Esophagus muscularis mucosa (tissue), 4 donors: Measurements from ENCODE around the gene CHST15. TPM values are rescaled to one million over a fixed set of nuclear protein-coding genes. Genes with fewer than 3 reads are reported as not detected.
"Not testable (repeated sequence)": the region's sequence is repeated elsewhere in the genome, so short reads cannot be mapped to it uniquely, and the experiment has no call there.

Experiments
- DNase-seq: peaks from one replicate; pipeline ENCODE4 v3.0.0-alpha.2; 2017; ENCODE audit errors: extremely low spot score
- H3K27ac ChIP-seq, 4 donors: fragments of 200-600 bp; sonication (generic); replicated peaks in 1 of 4; 1 replicate in 3 of 4; 2 replicates in 1 of 4; pipeline ENCODE4 v1.5.1; 2016 to 2019; ENCODE audit warnings: mild to moderate bottlenecking in 1 of 4
- H3K27me3 ChIP-seq, 4 donors: fragments of 200-600 bp; sonication (generic); one replicate each; pipeline versions ENCODE4 v1.5.1 to v1.6.0; 2016 to 2019
- H3K36me3 ChIP-seq, 4 donors: fragments of 200-600 bp; sonication (generic); one replicate each; pipeline ENCODE4 v1.5.1; 2016 to 2019
- H3K4me1 ChIP-seq, 4 donors: fragments of 200-600 bp; sonication (generic); one replicate each; pipeline ENCODE4 v1.5.1; 2016 to 2019
- H3K4me3 ChIP-seq, 4 donors: fragments of 200-600 bp; sonication (generic); 1 replicate in 2 of 4; 2 replicates in 2 of 4; pipeline ENCODE4 v1.5.1; 2016 to 2019; ENCODE audit warnings: mild to moderate bottlenecking in 4 of 4, moderate library complexity in 1 of 4
- H3K9me3 ChIP-seq, 4 donors: fragments of 200-600 bp; sonication (generic); 1 replicate in 3 of 4; 2 replicates in 1 of 4; pipeline ENCODE4 v1.5.1; 2016 to 2019
- CTCF ChIP-seq, 3 experiments: fragments of 200-600 bp in 2 of 3; fragments of 450-650 bp in 1 of 3; sonication (generic) in 2 of 3; IDR thresholded peaks; one replicate each; pipeline ENCODE4 v1.5.1; 2017 to 2019; ENCODE audit warnings: antibody characterized with exemption in 3 of 3, mild to moderate bottlenecking in 2 of 3, moderate library complexity in 1 of 3
- EP300 ChIP-seq: sonication (generic); formaldehyde crosslinking; IDR thresholded peaks from one replicate; pipeline ENCODE4 v1.6.1; 2017; ENCODE audit warnings: antibody characterized with exemption
- POLR2A ChIP-seq: fragments of 450-650 bp; IDR thresholded peaks from one replicate; pipeline ENCODE4 v1.6.1; 2017; ENCODE audit warnings: antibody characterized with exemption, moderate library complexity, mild to moderate bottlenecking, low read depth
- POLR2AphosphoS5 ChIP-seq, 2 donors: sonication (generic); formaldehyde crosslinking; IDR thresholded peaks; one replicate each; pipeline ENCODE4 v1.6.1; 2017; ENCODE audit warnings: antibody characterized with exemption in 2 of 2
- WGBS: methylation state at CpG from one replicate; pipeline ENCODE4 v1.1.5; 2018; 5-methylcytosine and 5-hydroxymethylcytosine counted together
- intact Hi-C: fragments of 100-400 bp; cut with DNase I; formaldehyde crosslinking; loops from one replicate; pipeline ENCODE4 v1.15.1; 2023
- total RNA-seq, 4 donors: library from RNA; depleted of rRNA; stranded (reverse); fragments of >200 nt; gene quantifications; one replicate each; pipeline versions ENCODE4 v1.1.0 to v1.2.1, GENCODE V29; 2016

CHST15 gene
- total RNA-seq, 4 donors from 2014 or later = 48.2 to 76.1 (median 62.5) TPM

DNA sequence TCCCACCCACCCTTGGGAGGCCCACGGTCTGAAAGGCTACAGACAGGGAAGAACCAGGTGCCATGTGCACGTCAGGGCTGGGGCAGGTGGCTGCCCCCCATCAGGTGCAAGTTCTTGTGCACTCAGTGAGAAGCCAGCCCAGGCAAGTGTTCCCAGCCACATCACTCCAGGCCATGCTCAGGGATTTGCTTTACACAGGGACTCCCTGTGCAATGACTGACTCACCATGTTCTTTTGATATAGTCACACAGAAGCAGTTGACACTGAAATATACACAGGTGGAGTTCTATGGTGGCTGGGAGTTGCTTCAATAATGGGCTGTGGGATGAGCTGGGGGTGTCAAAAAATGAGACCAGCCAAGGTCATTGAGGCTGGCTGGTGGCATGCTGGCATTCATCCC, 8.0 kb upstream of the CHST15 start:
- 94% methylated on average over 2 of the region's 2 CpGs for WGBS
- TF ChIP-seq CTCF (IDR thresholded peaks at IDR 0.05) = no peak
- no peak for TF ChIP-seq POLR2A
- TF ChIP-seq POLR2AphosphoS5 (IDR thresholded peaks at IDR 0.05) = no peak
- TF ChIP-seq EP300 = no peak
- DNase-seq = no peak
- H3K4me1 ChIP-seq = peaks cover 11 to 32% (median 28%) of the 10 kb centered on the region in 4 donors
- H3K36me3 ChIP-seq = no peaks in the 10 kb centered on the region
- H3K27me3 ChIP-seq = no peaks in the 10 kb centered on the region
- intact Hi-C loops = no loop called here
- peaks cover 0 to 4% (median 0%) of the 10 kb centered on the region in 4 donors for H3K9me3 ChIP-seq
- no peak overlapping the region for H3K27ac ChIP-seq
- no peak overlapping the region for H3K4me3 ChIP-seq

DNA sequence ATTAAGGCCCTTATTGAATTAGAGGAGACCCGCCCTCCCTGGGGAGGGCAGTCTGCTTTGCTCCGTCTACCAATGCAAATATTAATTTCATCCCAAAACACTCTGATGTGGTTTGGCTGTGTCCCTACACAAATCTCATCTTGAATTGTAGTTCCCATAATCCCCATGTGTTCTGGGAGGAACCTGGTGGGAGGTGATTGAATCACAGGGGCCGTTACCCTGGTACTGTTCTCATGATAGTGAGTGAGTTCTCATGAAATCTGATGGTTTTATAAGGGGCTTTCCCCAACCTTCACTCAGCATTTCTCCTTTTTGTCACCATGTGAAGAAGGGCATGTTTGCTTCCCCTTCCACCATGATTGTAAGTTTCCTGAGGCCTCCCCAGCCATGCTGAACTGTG, 7.3 kb upstream of the CHST15 start:
- H3K4me3 ChIP-seq, H3K27me3 ChIP-seq, H3K27ac ChIP-seq, DNase-seq, intact Hi-C loops, H3K9me3 ChIP-seq, H3K36me3 ChIP-seq: not testable (repeated sequence)
- peaks cover 5 to 25% (median 22%) of the 10 kb centered on the region in 4 donors for H3K4me1 ChIP-seq
- WGBS = 93% methylated on average over 3 of the region's 3 CpGs

- Histone ChIP-seq H3K9me3 (peaks cover 0 to 4% (median 0%) of the 10 kb centered on the region in 4 donors), H3K27me3 (no peaks in the 10 kb centered on the region), H3K36me3 (no peaks in the 10 kb centered on the region), H3K4me1 (peaks cover 0 to 24% (median 22%) of the 10 kb centered on the region in 4 donors), H3K4me3 (no peak overlapping the region), H3K27ac (no peak overlapping the region)
- intact Hi-C loops = no loop called here
- DNase-seq = no peak
- TF ChIP-seq POLR2AphosphoS5 (IDR thresholded peaks at IDR 0.05) (no peak), CTCF (IDR thresholded peaks at IDR 0.05) (no peak), POLR2A (no peak), EP300 (no peak)
- WGBS = 94% methylated on average over 5 of the region's 5 CpGs
These were observed 6.7 kb upstream of the CHST15 start for GRCh38 chr10:124100124-124100523.

GRCh38 chr10:124099604-124100003, 6.2 kb upstream of the CHST15 start:
- no peak overlapping the region for H3K4me3 ChIP-seq
- DNase-seq = no peak
- intact Hi-C loops = no loop called here
- H3K27ac ChIP-seq = no peak overlapping the region
- no peaks in the 10 kb centered on the region for H3K27me3 ChIP-seq
- peaks cover 0 to 24% (median 22%) of the 10 kb centered on the region in 4 donors for H3K4me1 ChIP-seq
- H3K9me3 ChIP-seq = peaks cover 0 to 4% (median 0%) of the 10 kb centered on the region in 4 donors
- TF ChIP-seq CTCF (IDR thresholded peaks at IDR 0.05) (no peak), POLR2A (no peak), POLR2AphosphoS5 (IDR thresholded peaks at IDR 0.05) (no peak), EP300 (no peak)
- 60% methylated on average over 3 of the region's 4 CpGs for WGBS
- no peaks in the 10 kb centered on the region for H3K36me3 ChIP-seq

DNA sequence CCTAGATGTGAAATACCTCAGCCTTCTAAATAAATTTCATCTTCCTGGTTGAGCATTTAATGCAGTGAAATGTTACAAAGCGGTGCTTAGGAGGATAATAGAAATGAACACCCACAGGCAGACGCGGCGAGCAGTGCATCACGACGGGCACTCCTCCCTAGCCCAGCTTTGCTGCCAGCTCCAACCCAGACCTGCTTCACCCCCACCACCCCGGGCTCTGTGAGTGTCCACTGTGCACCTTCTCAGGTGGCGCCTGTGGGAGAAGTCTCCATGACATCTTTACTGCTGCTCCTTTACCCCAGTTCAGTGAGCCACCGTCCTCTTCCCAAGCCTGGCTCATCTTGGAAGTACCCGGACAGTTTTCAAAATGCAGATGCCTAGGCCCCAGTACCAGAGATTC, 5.2 kb upstream of the CHST15 start:
- TF ChIP-seq POLR2A = no peak
- TF ChIP-seq CTCF (IDR thresholded peaks at IDR 0.05) = no peak
- no peak for TF ChIP-seq POLR2AphosphoS5 (IDR thresholded peaks at IDR 0.05)
- H3K27ac ChIP-seq = no peak overlapping the region
- 92% methylated on average over 5 of the region's 10 CpGs for WGBS
- peaks cover 7 to 32% (median 31%) of the 10 kb centered on the region in 4 donors for H3K4me1 ChIP-seq
- DNase-seq = no peak
- no peaks in the 10 kb centered on the region for H3K36me3 ChIP-seq
- peaks cover 0 to 4% (median 0%) of the 10 kb centered on the region in 4 donors for H3K9me3 ChIP-seq
- no peaks in the 10 kb centered on the region for H3K27me3 ChIP-seq
- no peak overlapping the region for H3K4me3 ChIP-seq
- intact Hi-C loops = no loop called here
